ENCODE measurements around the gene PHLDA3.
"Not testable (repeated sequence)": the region's sequence is repeated elsewhere in the genome, so short reads cannot be mapped to it uniquely, and the experiment has no call there.

Gene PHLDA3

DNA sequence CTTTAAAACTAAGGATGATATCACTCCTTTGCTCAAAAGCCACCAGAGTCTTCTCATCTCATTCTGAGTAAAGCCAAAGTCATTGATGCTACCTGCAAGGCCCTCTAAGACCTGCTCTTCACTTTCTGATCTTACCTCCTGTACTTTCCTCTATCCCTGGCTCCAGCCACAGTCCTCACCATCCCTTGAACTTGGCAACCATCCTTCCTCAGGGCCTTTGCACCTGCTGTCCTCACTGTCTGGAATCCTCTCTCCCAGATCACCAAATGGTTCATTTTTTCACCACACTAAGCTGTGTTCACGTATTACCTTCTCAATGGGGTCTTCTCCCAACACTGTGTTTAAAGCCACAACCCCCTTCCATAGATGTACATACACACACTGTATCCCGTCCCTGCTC, 4.3 kb upstream of the PHLDA3 start:
- in situ Hi-C loops (cut with MboI; ENCODE audit: low sequenced_read_pairs) = no loop called here
- H3K36me3 ChIP-seq (replicated peaks) = no peaks in the 10 kb centered on the region
- H3K4me3 ChIP-seq = no peak overlapping the region
- H3K9me3 ChIP-seq = no peaks in the 10 kb centered on the region
- no peaks in the 10 kb centered on the region for H3K27me3 ChIP-seq (ENCODE audit: low read depth)
- H3K4me1 ChIP-seq = peaks cover 2% of the 10 kb centered on the region; the same call in 1 of the 2 replicates
- DNase-seq (ENCODE audit: low spot score in 2 of 2) = no peak

DNA sequence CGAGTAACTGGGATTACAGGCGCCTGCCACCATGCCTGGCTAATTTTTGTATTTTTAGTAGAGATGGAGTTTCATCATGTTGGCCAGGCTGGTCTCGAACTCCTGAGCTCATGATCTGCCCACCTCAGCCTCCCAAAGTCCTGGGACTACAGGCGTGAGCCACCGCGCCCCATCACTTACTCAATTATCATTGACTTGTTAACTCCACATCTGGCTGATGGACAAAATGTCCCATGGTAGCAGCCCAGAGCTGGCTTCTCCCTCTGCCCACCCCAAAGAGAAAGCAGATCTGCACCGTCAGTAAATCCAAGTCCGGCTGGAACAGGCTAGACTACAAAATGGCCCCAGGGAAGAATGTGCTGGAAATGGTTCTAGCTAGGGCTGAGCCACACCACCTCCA, 3.3 kb upstream of the PHLDA3 start:
- in situ Hi-C loops (cut with MboI; ENCODE audit: low sequenced_read_pairs); H3K27me3 ChIP-seq (ENCODE audit: low read depth); DNase-seq (ENCODE audit: low spot score in 2 of 2); H3K4me1 ChIP-seq; H3K4me3 ChIP-seq; H3K36me3 ChIP-seq (replicated peaks); H3K9me3 ChIP-seq: not testable (repeated sequence)

DNA sequence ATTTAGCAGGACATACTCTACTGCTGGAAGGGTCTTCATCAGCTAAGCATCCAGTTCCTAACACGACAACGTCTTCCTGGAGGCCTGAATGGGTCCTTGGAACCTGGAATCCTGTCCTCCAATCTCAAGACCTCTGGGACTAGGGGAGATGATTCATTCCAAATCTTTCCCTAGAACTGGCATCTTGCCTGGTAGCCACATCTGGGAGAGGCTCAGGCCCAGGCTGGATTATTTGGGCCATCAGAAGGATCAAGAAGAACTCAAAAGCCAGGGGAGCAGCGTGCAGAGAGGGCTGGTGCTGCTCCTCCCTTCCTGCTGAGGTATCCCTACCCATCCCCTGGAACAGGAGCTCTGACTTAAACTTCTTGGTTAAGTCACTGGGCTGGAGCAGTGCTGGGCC, 2.8 kb upstream of the PHLDA3 start:
- in situ Hi-C loops (cut with MboI; ENCODE audit: low sequenced_read_pairs) = no loop called here

GRCh38 chr1:201470581-201470980, 1.6 kb upstream of the PHLDA3 start:
- no peaks in the 10 kb centered on the region for H3K9me3 ChIP-seq
- DNase-seq (ENCODE audit: low spot score in 2 of 2) = no peak
- H3K27me3 ChIP-seq (ENCODE audit: low read depth) = no peaks in the 10 kb centered on the region
- in situ Hi-C loops (cut with MboI; ENCODE audit: low sequenced_read_pairs) = no loop called here
- H3K4me3 ChIP-seq = no peak overlapping the region
- H3K4me1 ChIP-seq = peaks cover 2% of the 10 kb centered on the region; the same call in 1 of the 2 replicates
- H3K36me3 ChIP-seq (replicated peaks) = no peaks in the 10 kb centered on the region

More for the DNA sequence above, 2.8 kb upstream of the PHLDA3 start:
- Histone ChIP-seq H3K36me3 (replicated peaks) (no peaks in the 10 kb centered on the region), H3K4me3 (no peak overlapping the region), H3K9me3 (no peaks in the 10 kb centered on the region), H3K27me3 (ENCODE audit: low read depth) (no peaks in the 10 kb centered on the region), H3K4me1 (peaks cover 2% of the 10 kb centered on the region; the same call in 1 of the 2 replicates)
- DNase-seq (ENCODE audit: low spot score in 2 of 2) = no peak

GRCh38 chr1:201469645-201470074, 672 bp upstream of the PHLDA3 start:
- peak overlapping the region; percentile 51 for H3K4me3 ChIP-seq
- H3K9me3 ChIP-seq = no peaks in the 10 kb centered on the region
- in situ Hi-C loops (cut with MboI; ENCODE audit: low sequenced_read_pairs) = no loop called here
- peaks cover 2% of the 10 kb centered on the region; the same call in 1 of the 2 replicates for H3K4me1 ChIP-seq
- H3K27me3 ChIP-seq (ENCODE audit: low read depth) = no peaks in the 10 kb centered on the region
- DNase-seq (ENCODE audit: low spot score in 2 of 2) = no peak
- no peaks in the 10 kb centered on the region for H3K36me3 ChIP-seq (replicated peaks)

DNA sequence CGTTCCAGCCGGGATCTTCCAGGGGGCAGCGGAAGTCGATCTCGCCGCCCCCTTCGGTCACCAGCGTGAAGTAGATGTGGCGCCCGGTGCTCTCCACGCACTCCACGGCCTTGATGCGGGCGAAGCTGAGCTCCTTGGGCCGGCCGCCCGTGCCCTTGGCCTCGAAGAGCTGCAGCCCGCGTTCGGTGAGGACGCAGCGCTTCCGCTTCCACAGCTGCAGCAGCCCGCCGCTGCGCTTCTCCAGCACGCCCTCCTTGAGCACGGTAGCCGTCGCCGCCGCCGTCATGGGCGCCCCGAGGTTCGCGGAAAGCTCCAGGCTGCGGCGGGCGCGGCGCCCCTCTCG, 516 bp downstream of the PHLDA3 start:
- in situ Hi-C loops (cut with MboI; ENCODE audit: low sequenced_read_pairs) = no loop called here
- peak in 1 of 2 experiments; percentile 36 for DNase-seq (ENCODE audit: low spot score in 2 of 2)
- no peaks in the 10 kb centered on the region for H3K36me3 ChIP-seq (replicated peaks)
- H3K4me1 ChIP-seq = peaks cover 2% of the 10 kb centered on the region; the same call in 1 of the 2 replicates
- peak overlapping the region; percentile 51 for H3K4me3 ChIP-seq
- no peaks in the 10 kb centered on the region for H3K9me3 ChIP-seq
- no peaks in the 10 kb centered on the region for H3K27me3 ChIP-seq (ENCODE audit: low read depth)

DNA sequence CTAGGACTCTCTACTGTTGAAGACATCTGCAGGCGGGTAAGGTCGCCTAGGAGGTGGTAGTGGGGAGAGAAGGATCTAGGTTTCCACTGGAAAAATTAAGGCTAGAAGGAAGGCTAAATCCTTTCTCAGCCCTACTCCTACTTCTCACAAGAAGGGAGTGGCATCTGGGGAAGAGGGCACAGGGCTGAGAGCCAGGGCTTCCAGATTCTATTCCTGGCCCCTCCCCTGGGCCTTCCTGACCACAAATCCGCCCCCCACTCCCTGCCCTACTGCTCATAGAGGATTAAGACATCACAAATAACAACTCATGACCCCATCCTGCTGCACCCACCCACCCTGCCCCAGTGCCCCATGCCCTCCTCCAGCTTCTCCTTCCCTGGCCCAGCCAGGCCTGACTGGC, 2.5 kb downstream of the PHLDA3 start:
- Histone ChIP-seq H3K27me3 (ENCODE audit: low read depth) (no peaks in the 10 kb centered on the region), H3K36me3 (replicated peaks) (no peaks in the 10 kb centered on the region), H3K4me3 (no peak overlapping the region), H3K4me1 (peaks cover 2% of the 10 kb centered on the region; the same call in 1 of the 2 replicates), H3K9me3 (no peaks in the 10 kb centered on the region)
- in situ Hi-C loops (cut with MboI; ENCODE audit: low sequenced_read_pairs) = no loop called here
- no peak for DNase-seq (ENCODE audit: low spot score in 2 of 2)

- Histone ChIP-seq H3K36me3 (replicated peaks) (no peaks in the 10 kb centered on the region), H3K4me3 (no peak overlapping the region), H3K4me1 (peaks cover 2% of the 10 kb centered on the region; the same call in 1 of the 2 replicates), H3K9me3 (no peaks in the 10 kb centered on the region), H3K27me3 (ENCODE audit: low read depth) (no peaks in the 10 kb centered on the region)
- in situ Hi-C loops (cut with MboI; ENCODE audit: low sequenced_read_pairs) = no loop called here
- no peak for DNase-seq (ENCODE audit: low spot score in 2 of 2)
These were observed 3.2 kb downstream of the PHLDA3 start for GRCh38 chr1:201465698-201466290.

DNA sequence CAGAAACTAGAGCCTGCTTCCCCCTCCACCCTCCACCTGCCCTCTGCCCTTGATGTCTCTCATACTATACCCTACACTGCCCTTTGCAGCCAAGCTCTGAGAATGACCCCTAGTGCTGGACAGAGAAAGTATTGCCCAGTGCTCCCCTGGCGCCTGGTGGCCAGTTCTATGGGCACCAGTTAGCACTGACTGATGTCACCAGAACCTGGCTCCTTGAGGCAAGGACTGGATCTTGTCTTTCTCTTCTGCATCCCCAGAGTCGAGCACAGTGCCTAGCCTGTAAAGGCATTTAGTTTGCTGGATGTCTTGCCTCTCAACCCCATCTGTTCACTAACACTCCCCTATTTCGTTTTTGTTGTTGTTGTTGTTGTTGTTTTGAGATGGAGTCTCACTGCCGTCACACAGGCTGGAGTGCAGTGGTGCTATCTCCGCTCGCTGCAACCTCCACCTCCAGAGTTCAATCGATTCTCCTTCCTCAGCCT, 5.9 kb downstream of the PHLDA3 start:
- no peak overlapping the region for H3K4me3 ChIP-seq
- no peaks in the 10 kb centered on the region for H3K9me3 ChIP-seq
- H3K4me1 ChIP-seq = no peaks in the 10 kb centered on the region; the same call in 1 of the 2 replicates
- H3K36me3 ChIP-seq (replicated peaks) = no peaks in the 10 kb centered on the region
- in situ Hi-C loops (cut with MboI; ENCODE audit: low sequenced_read_pairs) = no loop called here
- no peaks in the 10 kb centered on the region for H3K27me3 ChIP-seq (ENCODE audit: low read depth)
- no peak for DNase-seq (ENCODE audit: low spot score in 2 of 2)

- in situ Hi-C loops (cut with MboI; ENCODE audit: low sequenced_read_pairs) = no loop called here
- no peak overlapping the region for H3K4me3 ChIP-seq
- no peak for DNase-seq (ENCODE audit: low spot score in 2 of 2)
- no peaks in the 10 kb centered on the region for H3K27me3 ChIP-seq (ENCODE audit: low read depth)
- no peaks in the 10 kb centered on the region for H3K36me3 ChIP-seq (replicated peaks)
- peaks cover 3% of the 10 kb centered on the region for H3K4me1 ChIP-seq
- H3K9me3 ChIP-seq = no peaks in the 10 kb centered on the region
These were observed 7.1 kb downstream of the PHLDA3 start for GRCh38 chr1:201461645-201462441.

DNA sequence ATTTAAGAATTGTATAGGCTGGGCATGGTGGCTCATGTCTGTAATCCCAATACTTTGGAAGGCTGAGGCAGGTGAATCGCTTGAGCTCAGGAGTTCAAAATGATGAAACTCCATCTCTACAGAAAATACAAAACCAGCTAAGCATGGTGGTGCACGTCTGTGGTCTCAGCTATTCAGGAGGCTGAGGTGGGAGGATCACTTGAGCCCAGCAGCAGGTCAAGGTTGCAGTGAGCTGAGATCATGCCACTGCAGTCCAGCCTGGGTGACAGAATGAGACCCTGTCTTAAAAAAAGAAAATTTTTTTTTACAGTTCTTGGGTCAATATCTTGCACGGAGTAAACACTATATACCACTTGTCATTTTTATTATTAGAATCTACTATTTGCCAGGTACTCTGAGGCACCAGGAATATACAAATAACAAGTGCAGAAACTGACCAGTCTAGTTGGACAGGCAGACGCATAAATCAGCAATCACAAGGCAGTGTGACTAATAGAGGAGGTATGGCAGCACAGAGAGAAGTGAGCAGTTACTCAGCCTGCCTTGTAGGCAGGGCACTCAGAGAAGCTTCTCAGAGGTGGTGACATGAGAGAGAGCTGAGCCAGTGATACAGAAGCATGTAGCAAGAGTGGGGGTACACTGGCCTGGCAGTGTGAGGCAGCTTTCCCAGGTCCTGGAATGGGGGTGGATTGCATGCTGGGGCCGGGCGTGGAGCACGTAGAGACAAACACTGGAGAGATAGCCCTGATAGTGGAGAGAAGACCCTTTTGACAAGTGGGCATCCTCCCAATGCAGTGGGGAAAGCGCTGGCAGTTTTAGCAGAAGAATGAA, 8.0 kb downstream of the PHLDA3 start:
- in situ Hi-C loops (cut with MboI; ENCODE audit: low sequenced_read_pairs) = no loop called here
- DNase-seq (ENCODE audit: low spot score in 2 of 2) = no peak
- Histone ChIP-seq H3K27me3 (ENCODE audit: low read depth) (no peaks in the 10 kb centered on the region), H3K4me1 (peaks cover 3% of the 10 kb centered on the region), H3K36me3 (replicated peaks) (no peaks in the 10 kb centered on the region), H3K9me3 (no peaks in the 10 kb centered on the region), H3K4me3 (no peak overlapping the region)

DNA sequence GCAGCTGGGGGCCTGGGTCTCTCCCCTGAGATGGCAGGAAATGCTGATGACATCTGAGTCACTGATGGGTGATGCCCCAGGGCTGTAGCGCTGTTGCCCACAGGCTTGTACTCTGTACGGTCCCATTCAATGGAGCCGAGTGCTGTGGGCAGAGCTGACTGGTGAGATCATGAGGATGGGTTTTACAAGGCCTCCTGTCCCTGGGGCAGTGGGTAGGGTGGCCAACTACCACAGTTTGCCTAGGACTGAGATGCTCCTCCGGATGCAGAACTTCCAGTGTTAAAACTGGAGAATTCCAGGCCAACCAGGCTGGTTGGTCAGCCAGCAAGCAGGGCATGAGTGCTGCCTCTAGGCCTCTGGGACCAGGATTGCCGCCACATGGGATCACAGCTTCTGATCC, 9.2 kb downstream of the PHLDA3 start:
- in situ Hi-C loops (cut with MboI; ENCODE audit: low sequenced_read_pairs) = no loop called here
- DNase-seq (ENCODE audit: low spot score in 2 of 2) = no peak
- peaks cover 3% of the 10 kb centered on the region for H3K4me1 ChIP-seq

DNA sequence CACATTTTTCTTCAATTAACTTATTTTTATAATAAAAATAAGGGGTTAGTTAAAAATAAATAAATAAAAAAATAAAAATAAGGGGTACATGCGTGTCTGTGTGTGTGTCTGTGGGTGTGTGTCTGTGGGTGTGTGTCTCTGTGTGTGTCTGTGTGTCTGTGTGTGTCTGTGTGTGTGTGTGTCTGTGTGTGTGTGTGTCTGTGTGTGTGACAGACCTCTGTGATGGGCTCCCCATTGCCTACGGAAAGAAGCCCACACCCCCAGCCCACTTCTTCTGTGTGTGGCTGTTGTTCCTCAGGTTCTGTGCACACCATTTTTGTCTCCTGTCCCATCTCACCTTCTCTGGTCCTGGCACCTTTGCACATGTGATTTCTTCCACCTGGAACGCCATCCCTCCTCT, 9.9 kb downstream of the PHLDA3 start:
- Histone ChIP-seq H3K9me3 (no peaks in the 10 kb centered on the region), H3K4me1 (peaks cover 3% of the 10 kb centered on the region), H3K27me3 (ENCODE audit: low read depth) (no peaks in the 10 kb centered on the region), H3K36me3 (replicated peaks) (no peaks in the 10 kb centered on the region), H3K4me3 (no peak overlapping the region)
- in situ Hi-C loops (cut with MboI; ENCODE audit: low sequenced_read_pairs) = no loop called here
- no peak for DNase-seq (ENCODE audit: low spot score in 2 of 2)

More for the DNA sequence above, 9.2 kb downstream of the PHLDA3 start:
- Histone ChIP-seq H3K4me3 (no peak overlapping the region), H3K36me3 (replicated peaks) (no peaks in the 10 kb centered on the region), H3K27me3 (ENCODE audit: low read depth) (no peaks in the 10 kb centered on the region), H3K9me3 (no peaks in the 10 kb centered on the region)

All from HAP-1 (cell line).